Measurements from ENCODE around the gene PSMD5.

The PSMD5 gene

DNA sequence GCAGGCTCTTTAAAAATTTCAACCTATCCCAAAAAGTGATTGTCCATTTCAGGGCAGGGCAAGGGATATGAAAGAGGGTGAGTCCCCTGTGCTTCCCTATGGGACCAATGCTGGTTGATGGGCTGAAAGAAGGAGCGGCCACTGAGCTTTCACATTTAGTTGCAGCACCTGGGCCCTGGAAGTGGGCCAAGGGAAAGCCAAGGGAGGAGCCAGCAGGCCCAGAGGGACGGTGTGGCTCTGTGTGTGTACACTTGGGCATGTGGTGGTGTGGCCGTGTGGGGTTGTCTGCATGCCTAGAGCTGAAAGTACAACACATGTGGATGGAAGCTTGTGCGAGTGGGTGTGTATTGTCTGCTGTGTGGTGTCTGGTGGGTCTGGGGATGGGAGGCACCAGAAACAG is 14.0 kb upstream of the PSMD5 start:
- no peak for TF ChIP-seq CTCF (IDR thresholded peaks at IDR 0.05; ENCODE audit: insufficient read depth, low read depth, low read length, missing control alignments)
- H3K4me3 ChIP-seq (ENCODE audit: low read depth, low read length): no peak overlapping the region
- no peak for DNase-seq (ENCODE audit: low read depth)

DNA sequence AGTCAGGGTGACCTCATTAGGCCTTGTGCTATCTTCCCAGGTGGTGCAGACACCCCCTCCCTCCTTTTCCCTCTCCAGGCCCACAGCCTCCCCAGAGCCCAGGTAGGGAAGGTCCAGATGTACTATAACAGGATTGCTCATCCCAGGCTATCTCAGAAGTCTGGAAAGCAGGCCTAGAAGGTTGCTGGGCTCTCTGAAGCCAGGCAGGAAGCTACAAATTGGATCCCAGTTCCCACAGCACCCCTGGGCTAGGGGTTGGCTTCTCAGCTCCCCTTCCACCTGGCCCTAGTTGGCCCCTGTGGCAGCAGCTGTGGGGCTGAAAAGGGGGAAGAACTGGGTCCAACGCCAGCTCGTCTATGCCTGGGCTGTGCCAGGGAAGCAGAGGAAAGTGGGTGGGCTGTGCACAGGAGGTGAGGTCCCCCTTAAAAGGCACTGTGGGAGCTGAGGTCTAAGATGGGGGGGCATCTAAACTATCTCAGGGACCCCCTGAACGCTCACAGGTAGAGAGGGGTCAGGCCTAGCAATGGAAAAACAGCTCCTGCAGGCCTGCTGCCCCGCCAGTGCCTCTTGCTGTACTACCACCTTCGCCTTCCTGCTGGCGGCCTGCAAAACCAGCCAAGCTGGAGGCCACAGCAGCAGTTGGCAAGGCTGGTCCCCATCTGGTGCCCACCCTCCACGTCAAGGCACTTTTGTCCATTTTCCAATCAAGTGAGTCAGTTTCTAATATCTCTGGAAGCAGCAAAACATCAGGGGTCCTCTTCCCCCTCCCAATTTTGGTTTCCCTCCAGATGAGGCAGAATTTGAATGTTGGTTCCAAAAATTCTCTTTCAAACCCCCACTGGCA is 13.3 kb upstream of the PSMD5 start:
- no peak overlapping the region for H3K4me3 ChIP-seq (ENCODE audit: low read depth, low read length)
- no peak for TF ChIP-seq CTCF (IDR thresholded peaks at IDR 0.05; ENCODE audit: insufficient read depth, low read depth, low read length, missing control alignments)
- no peak for DNase-seq (ENCODE audit: low read depth)

DNA sequence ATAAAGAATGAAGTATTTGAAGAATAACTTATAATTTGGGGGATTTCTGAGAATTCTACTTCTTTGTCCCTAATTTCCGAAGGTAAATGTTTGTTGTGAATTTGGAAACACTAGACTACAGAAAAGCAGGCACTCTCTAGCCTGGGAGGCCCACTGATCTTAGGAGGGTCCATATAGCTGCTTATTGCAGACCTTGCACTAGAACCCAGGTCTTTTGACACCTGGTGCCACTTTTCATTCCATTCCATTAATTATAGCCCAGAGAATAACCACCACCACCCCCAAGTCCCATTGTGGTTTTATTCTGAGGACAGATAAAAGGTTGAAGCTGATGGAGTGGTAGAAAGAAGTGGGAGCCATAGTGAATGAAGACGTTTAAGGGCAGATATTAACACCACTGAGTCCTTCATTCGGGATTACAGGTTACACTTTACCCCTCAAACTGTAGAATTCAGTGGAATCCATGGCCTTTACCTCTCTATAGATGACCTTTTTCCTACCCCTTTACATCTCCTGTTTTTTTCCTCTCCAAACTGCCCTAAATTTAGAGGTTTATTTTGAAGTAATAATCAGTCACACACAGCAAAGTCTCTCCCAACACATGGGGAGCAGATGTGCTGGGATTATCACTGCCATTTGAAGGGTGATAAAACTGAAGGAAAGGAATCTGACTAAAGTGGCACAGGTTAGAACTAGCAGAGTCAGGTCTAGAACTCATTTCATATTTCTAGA is 12.0 kb upstream of the PSMD5 start:
- no peak overlapping the region for H3K4me3 ChIP-seq (ENCODE audit: low read depth, low read length)
- DNase-seq (ENCODE audit: low read depth): no peak
- no peak for TF ChIP-seq CTCF (IDR thresholded peaks at IDR 0.05; ENCODE audit: insufficient read depth, low read depth, low read length, missing control alignments)

- no peak for TF ChIP-seq CTCF (IDR thresholded peaks at IDR 0.05; ENCODE audit: insufficient read depth, low read depth, low read length, missing control alignments)
- H3K4me3 ChIP-seq (ENCODE audit: low read depth, low read length): no peak overlapping the region
- DNase-seq (ENCODE audit: low read depth): no peak
Measured at GRCh38 chr9:120853198-120853597, 10.5 kb upstream of the PSMD5 start.

DNA sequence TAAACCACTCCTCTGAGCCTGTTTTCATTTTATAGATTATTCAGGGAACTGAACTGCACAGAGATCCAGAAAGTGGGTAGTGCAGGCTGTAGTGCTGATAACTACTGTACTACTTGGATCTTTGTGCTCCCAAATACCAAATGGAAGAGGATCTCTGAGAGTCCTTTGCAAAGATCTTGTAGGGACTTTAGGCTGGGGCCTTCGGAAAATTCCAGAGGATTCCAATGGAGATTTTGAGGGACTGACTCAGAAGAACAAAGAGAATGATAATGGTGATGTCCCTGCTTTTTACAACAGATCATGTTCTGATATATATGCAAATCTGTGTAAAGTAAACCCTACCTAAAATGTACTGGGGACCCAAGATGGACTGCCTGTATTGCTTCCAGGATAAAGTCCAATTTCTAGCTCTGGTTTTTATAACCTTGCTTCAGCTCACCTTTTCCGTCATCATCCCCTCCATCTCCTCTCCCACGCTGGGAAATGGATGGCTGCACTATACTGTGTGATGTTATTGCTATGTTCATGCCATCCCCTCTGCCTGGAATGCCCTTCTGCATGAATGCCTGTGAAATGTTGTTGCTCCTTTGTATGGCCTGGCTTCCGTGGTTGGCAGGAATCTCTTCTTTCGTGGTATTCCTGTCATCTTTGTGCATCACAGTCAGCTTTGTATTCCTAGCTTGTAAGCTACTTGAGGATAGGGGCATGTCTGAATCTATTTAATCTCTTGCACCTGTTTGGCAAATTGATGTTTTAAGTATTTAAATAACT is 9.7 kb upstream of the PSMD5 start:
- H3K4me3 ChIP-seq (ENCODE audit: low read depth, low read length): no peak overlapping the region
- TF ChIP-seq CTCF (IDR thresholded peaks at IDR 0.05; ENCODE audit: insufficient read depth, low read depth, low read length, missing control alignments): no peak
- no peak for DNase-seq (ENCODE audit: low read depth)

GRCh38 chr9:120851449-120851848 is 8.7 kb upstream of the PSMD5 start:
- H3K4me3 ChIP-seq (ENCODE audit: low read depth, low read length): no peak overlapping the region
- DNase-seq (ENCODE audit: low read depth): no peak
- no peak for TF ChIP-seq CTCF (IDR thresholded peaks at IDR 0.05; ENCODE audit: insufficient read depth, low read depth, low read length, missing control alignments)
